ENCODE measurements around the gene DUSP9. TPM values are rescaled to one million over a fixed set of nuclear protein-coding genes. Genes with fewer than 3 reads are reported as not detected.

The DUSP9 gene
- total RNA-seq, 1 experiment from 2014 or later: 0.92 TPM

DNA sequence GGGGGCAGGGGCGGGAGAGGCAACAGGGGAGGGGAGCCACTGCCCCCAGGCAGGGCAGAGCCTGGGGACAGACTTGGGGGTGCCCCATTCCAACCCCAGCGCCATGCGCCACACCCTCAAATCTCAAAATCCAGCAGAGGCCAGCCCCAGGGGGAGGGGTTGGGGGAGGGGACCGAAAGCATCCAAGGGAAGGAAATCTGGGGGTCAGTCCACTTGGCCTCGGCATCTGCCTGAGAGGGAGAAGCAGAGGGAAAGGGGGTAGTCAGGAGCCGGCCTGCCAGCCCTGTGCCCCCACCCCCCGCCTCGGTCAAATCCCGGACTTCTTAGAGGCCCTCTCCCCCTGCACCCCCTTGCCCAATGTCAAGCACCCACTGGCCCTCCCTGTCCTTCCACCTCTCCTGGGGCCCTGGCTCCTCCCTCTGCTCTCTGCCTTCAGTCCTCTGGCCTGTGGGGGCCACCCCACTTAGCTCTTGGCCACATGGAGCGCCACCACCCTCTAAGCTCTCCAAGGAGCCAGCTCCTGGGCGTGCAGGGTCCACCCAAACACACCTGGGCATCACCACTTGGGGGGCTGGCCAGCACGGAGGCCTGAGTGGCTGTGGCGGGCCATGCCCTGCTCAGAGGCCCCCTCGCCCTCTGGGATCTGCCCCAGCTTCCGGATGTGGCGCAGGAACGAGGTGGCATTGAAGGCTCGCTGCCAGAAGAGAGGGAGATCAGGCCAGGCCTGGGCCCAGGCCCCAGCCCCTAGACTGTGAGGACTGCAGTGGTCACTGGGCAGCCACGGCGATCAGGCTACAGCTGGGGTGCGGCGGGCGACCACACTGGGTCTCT, 23.1 kb downstream of the DUSP9 start:
- Histone ChIP-seq H3K27ac (ENCODE audit: low read depth, low read length, poor library complexity, severe bottlenecking) (no peak overlapping the region), H3K36me3 (ENCODE audit: insufficient read depth, low read length, poor library complexity, severe bottlenecking) (no peaks in the 10 kb centered on the region), H3K4me1 (ENCODE audit: insufficient read depth, low read length, poor library complexity, severe bottlenecking) (no peaks in the 10 kb centered on the region), H3K4me3 (ENCODE audit: low read depth, low read length, poor library complexity, severe bottlenecking) (no peak overlapping the region), H3K9me3 (ENCODE audit: low read depth, low read length, poor library complexity, severe bottlenecking) (no peaks in the 10 kb centered on the region), H3K27me3 (replicated peaks; ENCODE audit: insufficient read depth, low read depth, low read length, poor library complexity) (no peaks in the 10 kb centered on the region)
- TF ChIP-seq CTCF (conservative IDR thresholded peaks at IDR 0.05; ENCODE audit: low read depth, low read length) (no peak), EZH2 (IDR thresholded peaks at IDR 0.05; ENCODE audit: borderline replicate concordance, low read depth, low read length, poor library complexity, severe bottlenecking) (no peak)
- no TSS peak for BruUV-seq (replicated peaks)
- CTCF ChIA-PET: interaction anchor here (0.6 kb wide), 1 partner anchor 131 kb away, joined by 3 read pairs; no protein-coding TSS in a partner anchor
- no peak for DNase-seq (ENCODE audit: low spot score)
- intact Hi-C loops (cut with micrococcal nuclease; ENCODE audit: unreplicated experiment): loop anchor here (2.0 to 10.0 kb wide), 3 partner anchors 115 to 713 kb away; no protein-coding TSS in a partner anchor
- POLR2A ChIA-PET (ENCODE audit: low non-redundant PET): no interaction called here

DNA sequence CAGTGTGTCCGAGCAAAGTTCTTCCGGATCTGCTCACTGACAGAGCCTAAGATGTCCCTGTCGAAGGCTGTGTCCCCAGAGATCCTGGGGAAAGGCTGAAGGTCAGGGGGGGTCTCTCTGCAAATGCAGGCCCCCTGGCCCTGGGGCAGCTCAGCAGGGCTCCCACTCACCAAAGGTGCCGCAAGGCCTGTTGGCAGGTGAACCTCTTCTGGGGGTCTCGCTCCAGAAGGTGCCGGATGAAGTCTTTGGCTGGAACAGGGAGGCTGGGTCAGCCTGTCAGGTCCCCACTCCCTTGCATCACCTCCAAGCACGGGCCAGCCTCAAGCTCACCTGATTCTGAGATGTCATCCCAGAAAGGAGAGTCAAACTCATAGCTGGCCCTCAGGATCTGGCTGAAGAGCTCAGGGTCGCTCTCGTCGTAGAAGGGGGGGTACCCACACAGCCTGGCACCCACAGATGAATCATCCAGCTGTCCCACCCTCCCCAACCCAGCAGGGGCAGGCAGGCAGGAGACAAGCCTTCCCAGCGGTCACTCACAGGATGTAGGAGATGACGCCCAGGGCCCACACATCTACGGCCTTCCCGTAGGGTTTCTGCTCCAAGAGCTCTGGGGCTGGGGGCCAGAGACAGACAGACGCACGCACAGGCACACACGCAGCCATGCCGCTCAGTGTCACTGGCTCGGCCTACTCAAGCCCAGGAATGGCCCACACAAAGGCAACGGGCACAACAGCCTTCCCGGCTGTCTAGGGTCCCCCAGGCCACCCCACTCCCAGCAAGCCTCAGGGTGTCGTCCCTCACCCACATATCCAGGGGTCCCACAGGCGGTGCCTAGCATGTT, 24.0 kb downstream of the DUSP9 start:
- no peak overlapping the region for H3K4me3 ChIP-seq (ENCODE audit: low read depth, low read length, poor library complexity, severe bottlenecking)
- H3K27ac ChIP-seq (ENCODE audit: low read depth, low read length, poor library complexity, severe bottlenecking): no peak overlapping the region
- intact Hi-C loops (cut with micrococcal nuclease; ENCODE audit: unreplicated experiment): no loop called here
- no peaks in the 10 kb centered on the region for H3K4me1 ChIP-seq (ENCODE audit: insufficient read depth, low read length, poor library complexity, severe bottlenecking)
- no peaks in the 10 kb centered on the region for H3K27me3 ChIP-seq (replicated peaks; ENCODE audit: insufficient read depth, low read depth, low read length, poor library complexity)
- no peak for TF ChIP-seq EZH2 (IDR thresholded peaks at IDR 0.05; ENCODE audit: borderline replicate concordance, low read depth, low read length, poor library complexity, severe bottlenecking)
- TF ChIP-seq CTCF (conservative IDR thresholded peaks at IDR 0.05; ENCODE audit: low read depth, low read length): no peak
- no peaks in the 10 kb centered on the region for H3K9me3 ChIP-seq (ENCODE audit: low read depth, low read length, poor library complexity, severe bottlenecking)
- DNase-seq (ENCODE audit: low spot score): no peak
- BruUV-seq (replicated peaks): no TSS peak
- no peaks in the 10 kb centered on the region for H3K36me3 ChIP-seq (ENCODE audit: insufficient read depth, low read length, poor library complexity, severe bottlenecking)
- ChIA-PET POLR2A (ENCODE audit: low non-redundant PET) (no interaction called here), CTCF (no interaction called here)

GRCh38 chrX:153671589-153672530, 24.9 kb downstream of the DUSP9 start:
- Histone ChIP-seq H3K4me1 (ENCODE audit: insufficient read depth, low read length, poor library complexity, severe bottlenecking) (no peaks in the 10 kb centered on the region), H3K36me3 (ENCODE audit: insufficient read depth, low read length, poor library complexity, severe bottlenecking) (no peaks in the 10 kb centered on the region), H3K9me3 (ENCODE audit: low read depth, low read length, poor library complexity, severe bottlenecking) (no peaks in the 10 kb centered on the region), H3K4me3 (ENCODE audit: low read depth, low read length, poor library complexity, severe bottlenecking) (no peak overlapping the region), H3K27ac (ENCODE audit: low read depth, low read length, poor library complexity, severe bottlenecking) (no peak overlapping the region), H3K27me3 (replicated peaks; ENCODE audit: insufficient read depth, low read depth, low read length, poor library complexity) (no peaks in the 10 kb centered on the region)
- intact Hi-C loops (cut with micrococcal nuclease; ENCODE audit: unreplicated experiment): no loop called here
- CTCF ChIA-PET: no interaction called here
- POLR2A ChIA-PET (ENCODE audit: low non-redundant PET): no interaction called here
- DNase-seq (ENCODE audit: low spot score): no peak
- TF ChIP-seq CTCF (conservative IDR thresholded peaks at IDR 0.05; ENCODE audit: low read depth, low read length) (no peak), EZH2 (IDR thresholded peaks at IDR 0.05; ENCODE audit: borderline replicate concordance, low read depth, low read length, poor library complexity, severe bottlenecking) (no peak)
- no TSS peak for BruUV-seq (replicated peaks)

Measured in A673 (cell line).